NCI-H2196 treated with DMSO at 0.1 percent for 48 hours (cell line): ENCODE results near the gene LONP2.
"Not testable (repeated sequence)": the region's sequence is repeated elsewhere in the genome, so short reads cannot be mapped to it uniquely, and the experiment has no call there.

Experiments used
- DNase-seq: peaks from one replicate; lab custom pipeline; 2025; ENCODE audit not compliant: unreplicated experiment; lab: John Stamatoyannopoulos, UW

The LONP2 gene

GRCh38 chr16:48235058-48235555, 9.0 kb upstream of the LONP2 start:
- no peak for DNase-seq

GRCh38 chr16:48235556-48236136, 8.5 kb upstream of the LONP2 start:
- DNase-seq, result no peak

- no peak for DNase-seq
These were observed 7.8 kb upstream of the LONP2 start for GRCh38 chr16:48236286-48236685.

GRCh38 chr16:48240147-48240546, 4.0 kb upstream of the LONP2 start:
- not testable (repeated sequence) for DNase-seq

GRCh38 chr16:48244863-48245195, 729 bp downstream of the LONP2 start:
- DNase-seq, result no peak

GRCh38 chr16:48246066-48246465, 2.0 kb downstream of the LONP2 start:
- DNase-seq, result no peak

GRCh38 chr16:48247311-48247710, 3.2 kb downstream of the LONP2 start, which contains the start of gene ABCC11:
ABCC11 (minus strand) TSS chr16:48247539; CDS start chr16:48231921, 15,618 bp downstream.
- DNase-seq, result no peak

GRCh38 chr16:48250520-48251278, 6.6 kb downstream of the LONP2 start:
- no peak for DNase-seq

GRCh38 chr16:48252013-48252412, 7.9 kb downstream of the LONP2 start:
- DNase-seq, result no peak

- DNase-seq, result no peak
These were observed 12.6 kb downstream of the LONP2 start for GRCh38 chr16:48256579-48257177.

- DNase-seq, result no peak
These were observed 17.5 kb downstream of the LONP2 start for GRCh38 chr16:48261569-48261968.

GRCh38 chr16:48262631-48263030, 18.5 kb downstream of the LONP2 start:
- DNase-seq, result no peak

GRCh38 chr16:48269011-48269410, 24.9 kb downstream of the LONP2 start:
- DNase-seq, result no peak

- DNase-seq, result no peak
These were observed 27.6 kb downstream of the LONP2 start for GRCh38 chr16:48271728-48272127.

GRCh38 chr16:48272837-48273421, 28.8 kb downstream of the LONP2 start:
- DNase-seq, result no peak

- no peak for DNase-seq
These were observed 30.4 kb downstream of the LONP2 start for GRCh38 chr16:48274476-48274875.

GRCh38 chr16:48276102-48276501, 32.0 kb downstream of the LONP2 start:
- DNase-seq, result no peak

- DNase-seq, result no peak
These were observed 33.1 kb downstream of the LONP2 start for GRCh38 chr16:48277158-48277557.

GRCh38 chr16:48279199-48279598, 35.1 kb downstream of the LONP2 start:
- DNase-seq, result no peak

- DNase-seq, result no peak
These were observed 36.4 kb downstream of the LONP2 start for GRCh38 chr16:48280546-48280945.

GRCh38 chr16:48282636-48283263, 38.6 kb downstream of the LONP2 start:
- no peak for DNase-seq
